T-helper 2 cell (primary cell): Measurements from ENCODE around the gene CAMKK2.

ENCODE experiments used
- DNase-seq, 5 experiments: peaks; one replicate each; pipeline versions ENCODE4 v3.0.0 to v3.0.0-alpha.2; 2012 to 2022

The CAMKK2 gene

DNA sequence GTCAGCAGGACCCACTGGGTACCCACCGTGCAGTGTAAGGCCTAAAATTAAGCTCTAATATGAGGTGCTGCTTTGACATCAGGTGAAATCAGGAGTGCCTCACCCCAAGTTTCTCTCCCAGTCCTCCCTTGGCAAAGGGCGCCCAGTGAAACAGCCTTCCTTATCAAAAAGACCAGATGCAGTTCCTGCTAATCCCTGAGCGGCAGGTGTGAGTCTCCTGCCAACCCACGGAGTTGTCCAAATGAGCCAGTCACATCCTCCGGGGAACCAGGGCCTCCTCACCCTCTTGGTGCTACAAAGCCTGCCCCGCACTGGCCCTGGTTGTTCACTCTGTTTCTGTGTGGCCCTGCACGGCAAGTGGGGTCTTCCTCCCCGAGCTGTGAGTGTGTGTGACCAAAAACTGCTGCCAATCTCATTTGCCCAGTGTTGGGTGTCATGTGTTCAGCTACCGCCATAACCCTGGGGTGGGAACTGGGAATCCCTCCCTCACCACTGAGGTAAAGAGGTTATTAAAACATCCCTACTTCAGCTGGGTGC is 106.8 kb downstream of the CAMKK2 start:
- DNase-seq = no peak

- DNase-seq = no peak
Observed at GRCh38 chr12:121189131-121189530, 107.4 kb downstream of the CAMKK2 start.

- DNase-seq = no peak
Observed at GRCh38 chr12:121188227-121188626, 108.3 kb downstream of the CAMKK2 start.
